HEK293T (cell line): Measurements from ENCODE around the gene USF2.

Experiments
- BHLHE40 ChIP-seq: fragments of 450-650 bp; IDR thresholded peaks from 2 replicates; pipeline ENCODE4 v1.6.1; 2016; ENCODE audit warnings: mild to moderate bottlenecking, moderate library complexity, borderline replicate concordance
- ELF4 ChIP-seq: fragments of 450-650 bp; IDR thresholded peaks from 2 replicates; pipeline ENCODE4 v1.6.1; 2017; ENCODE audit warnings: antibody characterized with exemption
- FOXM1 ChIP-seq: fragments of 450-650 bp; IDR thresholded peaks from 2 replicates; pipeline ENCODE4 v1.6.1; 2017; ENCODE audit warnings: mild to moderate bottlenecking, borderline replicate concordance
- SP1 ChIP-seq: fragments of 450-650 bp; IDR thresholded peaks from 2 replicates; pipeline ENCODE4 v1.6.1; 2017

GRCh38 chr19:35270381-35270811, 1.6 kb downstream of the USF2 start:
- no peak for TF ChIP-seq ELF4
- no peak for TF ChIP-seq FOXM1
- TF ChIP-seq BHLHE40 = no peak
- no peak for TF ChIP-seq SP1
